ENCODE measurements around the gene ARL14EPL. TPM values are rescaled to one million over a fixed set of nuclear protein-coding genes. Genes with fewer than 3 reads are reported as not detected.

Gene ARL14EPL
- total RNA-seq, 1 donor from 2014 or later: not detected

Other genes starting within 250 kb of the ARL14EPL start
- 62.7 TPM for gene CDO1, start 215.8 kb upstream of the ARL14EPL start, total RNA-seq
- gene ATG12, start 190.9 kb upstream of the ARL14EPL start, total RNA-seq: 51.9 TPM
- gene AP3S1, start 190.5 kb upstream of the ARL14EPL start, total RNA-seq: 89.5 TPM
- gene LVRN, start 70.0 kb upstream of the ARL14EPL start, total RNA-seq: 1.5 TPM
- gene COMMD10, start 52.6 kb downstream of the ARL14EPL start, total RNA-seq: 22.1 TPM